ENCODE data around the gene RAB4B. TPM values are rescaled to one million over a fixed set of nuclear protein-coding genes. Genes with fewer than 3 reads are reported as not detected.
"Not testable (repeated sequence)": the region's sequence is repeated elsewhere in the genome, so short reads cannot be mapped to it uniquely, and the experiment has no call there.

Gene RAB4B
- total RNA-seq, 1 donor from 2014 or later, result 20.7 TPM

GRCh38 chr19:40825460-40826095, 47.5 kb downstream of the RAB4B start:
- Mint-ChIP-seq H3K4me1 (ENCODE audit: low read depth) (peaks cover 26% of the 10 kb centered on the region), H3K36me3 (ENCODE audit: insufficient read depth) (peaks cover 12% of the 10 kb centered on the region)
- not testable (repeated sequence) for H3K27me3 Mint-ChIP-seq; H3K4me3 Mint-ChIP-seq (ENCODE audit: low read depth); DNase-seq (ENCODE audit: low spot score, unreplicated experiment); H3K9me3 Mint-ChIP-seq (ENCODE audit: low read depth); H3K27ac Mint-ChIP-seq

- not testable (repeated sequence) for H3K4me3 Mint-ChIP-seq (ENCODE audit: low read depth); DNase-seq (ENCODE audit: low spot score, unreplicated experiment); H3K27ac Mint-ChIP-seq; H3K9me3 Mint-ChIP-seq (ENCODE audit: low read depth); H3K27me3 Mint-ChIP-seq
- H3K4me1 Mint-ChIP-seq (ENCODE audit: low read depth), result peaks cover 26% of the 10 kb centered on the region
- H3K36me3 Mint-ChIP-seq (ENCODE audit: insufficient read depth), result peaks cover 13% of the 10 kb centered on the region
Observed at GRCh38 chr19:40826312-40826698, 48.3 kb downstream of the RAB4B start.

GRCh38 chr19:40826699-40827385, 48.8 kb downstream of the RAB4B start:
- not testable (repeated sequence) for DNase-seq (ENCODE audit: low spot score, unreplicated experiment); H3K4me3 Mint-ChIP-seq (ENCODE audit: low read depth); H3K27me3 Mint-ChIP-seq; H3K9me3 Mint-ChIP-seq (ENCODE audit: low read depth); H3K27ac Mint-ChIP-seq
- H3K4me1 Mint-ChIP-seq (ENCODE audit: low read depth), result peaks cover 26% of the 10 kb centered on the region
- H3K36me3 Mint-ChIP-seq (ENCODE audit: insufficient read depth), result peaks cover 13% of the 10 kb centered on the region

GRCh38 chr19:40827386-40828247, 49.6 kb downstream of the RAB4B start:
- no peak for DNase-seq (ENCODE audit: low spot score, unreplicated experiment)
- Mint-ChIP-seq H3K4me1 (ENCODE audit: low read depth) (peaks cover 21% of the 10 kb centered on the region), H3K27me3 (no peaks in the 10 kb centered on the region), H3K27ac (no peak overlapping the region), H3K36me3 (ENCODE audit: insufficient read depth) (peaks cover 13% of the 10 kb centered on the region), H3K9me3 (ENCODE audit: low read depth) (no peaks in the 10 kb centered on the region), H3K4me3 (ENCODE audit: low read depth) (no peak overlapping the region)
- TF ChIP-seq CTCF (IDR thresholded peaks at IDR 0.05; ENCODE audit: unreplicated experiment), result no peak

GRCh38 chr19:40829205-40829604, 51.2 kb downstream of the RAB4B start:
- Mint-ChIP-seq H3K27me3 (no peaks in the 10 kb centered on the region), H3K36me3 (ENCODE audit: insufficient read depth) (peaks cover 13% of the 10 kb centered on the region), H3K27ac (no peak overlapping the region), H3K9me3 (ENCODE audit: low read depth) (no peaks in the 10 kb centered on the region), H3K4me1 (ENCODE audit: low read depth) (peaks cover 8% of the 10 kb centered on the region), H3K4me3 (ENCODE audit: low read depth) (no peak overlapping the region)
- TF ChIP-seq CTCF (IDR thresholded peaks at IDR 0.05; ENCODE audit: unreplicated experiment), result no peak
- DNase-seq (ENCODE audit: low spot score, unreplicated experiment), result no peak

- H3K9me3 Mint-ChIP-seq (ENCODE audit: low read depth); H3K4me3 Mint-ChIP-seq (ENCODE audit: low read depth); H3K27ac Mint-ChIP-seq; H3K27me3 Mint-ChIP-seq; DNase-seq (ENCODE audit: low spot score, unreplicated experiment); H3K4me1 Mint-ChIP-seq (ENCODE audit: low read depth): not testable (repeated sequence)
- peaks cover 13% of the 10 kb centered on the region for H3K36me3 Mint-ChIP-seq (ENCODE audit: insufficient read depth)
Observed at GRCh38 chr19:40830741-40831140, 52.7 kb downstream of the RAB4B start.

Measured in progenitor cell of endocrine pancreas (in vitro differentiated cells).